Measurements from ENCODE around the gene SEMA5B.

SEMA5B gene

GRCh38 chr3:123070510-123070909 is 42.9 kb upstream of the SEMA5B start:
- FAIRE-seq (no peak), DNase-seq (ENCODE audit: insufficient read length, low spot score) (no peak)
- TF ChIP-seq POLR2A (IDR thresholded peaks at IDR 0.05; ENCODE audit: low read depth, low read length) (no peak), PAX5 (IDR thresholded peaks at IDR 0.05; ENCODE audit: insufficient read depth, low read length, severe bottlenecking) (no peak), TAF1 (IDR thresholded peaks at IDR 0.05; ENCODE audit: low read depth, low read length) (no peak), POU2F2 (IDR thresholded peaks at IDR 0.05; ENCODE audit: low read depth, low read length) (no peak), POLR2AphosphoS5 (IDR thresholded peaks at IDR 0.05; ENCODE audit: low read depth, low read length) (no peak)

GRCh38 chr3:123068601-123069381 is 41.2 kb upstream of the SEMA5B start:
- no peak for TF ChIP-seq POLR2AphosphoS5 (IDR thresholded peaks at IDR 0.05; ENCODE audit: low read depth, low read length)
- no peak for TF ChIP-seq POLR2A (IDR thresholded peaks at IDR 0.05; ENCODE audit: low read depth, low read length)
- TF ChIP-seq TAF1 (IDR thresholded peaks at IDR 0.05; ENCODE audit: low read depth, low read length), result no peak
- TF ChIP-seq PAX5 (IDR thresholded peaks at IDR 0.05; ENCODE audit: insufficient read depth, low read length, severe bottlenecking), result no peak
- no peak for TF ChIP-seq POU2F2 (IDR thresholded peaks at IDR 0.05; ENCODE audit: low read depth, low read length)
- no peak for TF ChIP-seq SPI1 (IDR thresholded peaks at IDR 0.05; ENCODE audit: low read depth, low read length)

GRCh38 chr3:123067689-123068600 is 40.4 kb upstream of the SEMA5B start:
- DNase-seq (ENCODE audit: insufficient read length, low spot score) (no peak), FAIRE-seq (no peak)
- TF ChIP-seq PAX5 (IDR thresholded peaks at IDR 0.05; ENCODE audit: insufficient read depth, low read length, severe bottlenecking) (no peak), TAF1 (IDR thresholded peaks at IDR 0.05; ENCODE audit: low read depth, low read length) (no peak), POLR2AphosphoS5 (IDR thresholded peaks at IDR 0.05; ENCODE audit: low read depth, low read length) (no peak), POLR2A (IDR thresholded peaks at IDR 0.05; ENCODE audit: low read depth, low read length) (no peak), SPI1 (IDR thresholded peaks at IDR 0.05; ENCODE audit: low read depth, low read length) (no peak), POU2F2 (IDR thresholded peaks at IDR 0.05; ENCODE audit: low read depth, low read length) (no peak)

More at GRCh38 chr3:123068601-123069381, 41.2 kb upstream of the SEMA5B start:
- no peak for FAIRE-seq
- DNase-seq (ENCODE audit: insufficient read length, low spot score), result no peak

- TF ChIP-seq POLR2AphosphoS5 (IDR thresholded peaks at IDR 0.05; ENCODE audit: low read depth, low read length) (no peak), TAF1 (IDR thresholded peaks at IDR 0.05; ENCODE audit: low read depth, low read length) (no peak), SPI1 (IDR thresholded peaks at IDR 0.05; ENCODE audit: low read depth, low read length) (peak; percentile 32; the same call in 1 of the 2 replicates)
- DNase-seq (ENCODE audit: insufficient read length, low spot score) (peak; percentile 84), FAIRE-seq (peak; percentile 92)
These were observed 39.5 kb upstream of the SEMA5B start, which contains the start of gene PDIA5 for GRCh38 chr3:123066896-123067688. TSS of gene PDIA5 (plus strand) at chr3:123067025. CDS start at chr3:123067165, 140 bp downstream.

GRCh38 chr3:123066599-123066895 is 39.0 kb upstream of the SEMA5B start:
- TF ChIP-seq PAX5 (IDR thresholded peaks at IDR 0.05; ENCODE audit: insufficient read depth, low read length, severe bottlenecking) (no peak), TAF1 (IDR thresholded peaks at IDR 0.05; ENCODE audit: low read depth, low read length) (no peak), POU2F2 (IDR thresholded peaks at IDR 0.05; ENCODE audit: low read depth, low read length) (no peak), SPI1 (IDR thresholded peaks at IDR 0.05; ENCODE audit: low read depth, low read length) (no peak), POLR2AphosphoS5 (IDR thresholded peaks at IDR 0.05; ENCODE audit: low read depth, low read length) (no peak), POLR2A (IDR thresholded peaks at IDR 0.05; ENCODE audit: low read depth, low read length) (no peak)
- FAIRE-seq, result no peak

GRCh38 chr3:123064914-123065313 is 37.4 kb upstream of the SEMA5B start:
- no peak for FAIRE-seq
- DNase-seq (ENCODE audit: insufficient read length, low spot score), result no peak
- TF ChIP-seq POLR2A (IDR thresholded peaks at IDR 0.05; ENCODE audit: low read depth, low read length) (no peak), POLR2AphosphoS5 (IDR thresholded peaks at IDR 0.05; ENCODE audit: low read depth, low read length) (no peak), PAX5 (IDR thresholded peaks at IDR 0.05; ENCODE audit: insufficient read depth, low read length, severe bottlenecking) (no peak), TAF1 (IDR thresholded peaks at IDR 0.05; ENCODE audit: low read depth, low read length) (no peak), POU2F2 (IDR thresholded peaks at IDR 0.05; ENCODE audit: low read depth, low read length) (no peak), SPI1 (IDR thresholded peaks at IDR 0.05; ENCODE audit: low read depth, low read length) (no peak)

More at GRCh38 chr3:123066599-123066895, 39.0 kb upstream of the SEMA5B start:
- DNase-seq (ENCODE audit: insufficient read length, low spot score), result no peak

GRCh38 chr3:123064506-123064905 is 36.9 kb upstream of the SEMA5B start:
- FAIRE-seq (no peak), DNase-seq (ENCODE audit: insufficient read length, low spot score) (no peak)
- no peak for TF ChIP-seq POLR2AphosphoS5 (IDR thresholded peaks at IDR 0.05; ENCODE audit: low read depth, low read length)
- no peak for TF ChIP-seq POU2F2 (IDR thresholded peaks at IDR 0.05; ENCODE audit: low read depth, low read length)
- no peak for TF ChIP-seq PAX5 (IDR thresholded peaks at IDR 0.05; ENCODE audit: insufficient read depth, low read length, severe bottlenecking)
- TF ChIP-seq SPI1 (IDR thresholded peaks at IDR 0.05; ENCODE audit: low read depth, low read length), result no peak
- no peak for TF ChIP-seq TAF1 (IDR thresholded peaks at IDR 0.05; ENCODE audit: low read depth, low read length)
- no peak for TF ChIP-seq POLR2A (IDR thresholded peaks at IDR 0.05; ENCODE audit: low read depth, low read length)

GRCh38 chr3:123063034-123063433 is 35.5 kb upstream of the SEMA5B start:
- no peak for FAIRE-seq
- DNase-seq (ENCODE audit: insufficient read length, low spot score), result no peak
- TF ChIP-seq TAF1 (IDR thresholded peaks at IDR 0.05; ENCODE audit: low read depth, low read length) (no peak), POU2F2 (IDR thresholded peaks at IDR 0.05; ENCODE audit: low read depth, low read length) (no peak), POLR2A (IDR thresholded peaks at IDR 0.05; ENCODE audit: low read depth, low read length) (no peak), SPI1 (IDR thresholded peaks at IDR 0.05; ENCODE audit: low read depth, low read length) (no peak), PAX5 (IDR thresholded peaks at IDR 0.05; ENCODE audit: insufficient read depth, low read length, severe bottlenecking) (no peak), POLR2AphosphoS5 (IDR thresholded peaks at IDR 0.05; ENCODE audit: low read depth, low read length) (no peak)
